Measurements from ENCODE around the gene GDF15.
"Not testable (repeated sequence)": the region's sequence is repeated elsewhere in the genome, so short reads cannot be mapped to it uniquely, and the experiment has no call there.

The GDF15 gene

DNA sequence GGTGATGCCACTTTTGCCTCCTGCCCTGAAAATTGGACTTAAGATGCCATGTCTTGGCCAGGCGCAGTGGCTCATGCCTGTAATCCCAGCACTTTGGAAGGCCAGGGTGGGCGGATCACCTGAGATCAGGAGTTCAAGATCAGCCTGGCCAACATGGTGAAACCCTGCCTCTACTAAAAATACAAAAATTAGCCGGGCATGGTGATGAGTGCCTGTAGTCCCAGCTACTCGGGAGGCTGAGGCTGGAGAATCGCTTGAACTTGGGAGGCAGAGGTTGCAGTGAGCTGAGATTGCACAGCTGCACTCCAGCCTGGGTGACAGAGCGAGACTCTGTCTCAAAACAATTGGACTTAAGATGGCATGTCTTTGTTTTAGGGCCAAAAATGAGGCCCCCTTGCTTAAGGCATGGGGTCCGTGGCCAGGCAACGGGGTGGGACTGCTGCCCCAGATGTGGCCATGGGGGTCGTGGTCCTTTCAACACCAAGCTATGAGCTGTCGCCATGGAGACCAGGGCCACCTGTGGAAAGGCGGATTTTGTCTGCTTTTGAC, 21.6 kb upstream of the GDF15 start:
- DNase-seq, result not testable (repeated sequence)

DNA sequence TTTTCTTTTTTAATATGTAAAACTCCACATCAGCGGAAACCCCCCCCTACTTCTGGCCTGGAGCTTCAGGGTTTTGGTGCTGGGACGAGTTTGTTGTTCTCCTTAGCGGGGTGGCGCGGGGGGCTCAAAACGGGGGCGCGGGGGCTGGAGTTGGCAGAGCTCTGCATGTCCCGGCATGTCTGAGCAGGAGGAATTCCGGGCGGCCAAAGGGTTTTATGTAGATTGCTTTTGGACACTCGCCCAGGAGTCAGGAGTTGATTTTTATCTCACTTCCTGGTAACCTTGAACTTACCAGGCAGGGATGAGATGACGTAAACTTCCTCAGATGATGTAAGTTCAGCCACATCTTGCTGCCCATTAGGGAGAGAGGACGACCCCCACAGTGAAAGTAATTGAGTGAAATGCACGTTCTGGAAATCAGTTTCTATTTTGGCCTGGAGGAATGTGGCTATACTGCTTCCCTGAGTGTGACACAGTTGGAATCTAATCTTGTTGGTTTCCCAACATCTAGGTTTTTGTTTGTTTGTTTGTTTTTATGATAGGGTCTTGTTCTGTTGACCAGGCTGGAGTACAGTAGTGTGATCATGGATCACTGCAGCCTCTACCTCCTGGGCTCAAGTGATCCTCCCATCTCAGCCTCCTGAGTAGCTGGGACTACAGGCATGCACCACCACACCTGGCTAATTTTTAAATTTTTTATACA, 21.0 kb upstream of the GDF15 start:
- DNase-seq, result no peak

DNA sequence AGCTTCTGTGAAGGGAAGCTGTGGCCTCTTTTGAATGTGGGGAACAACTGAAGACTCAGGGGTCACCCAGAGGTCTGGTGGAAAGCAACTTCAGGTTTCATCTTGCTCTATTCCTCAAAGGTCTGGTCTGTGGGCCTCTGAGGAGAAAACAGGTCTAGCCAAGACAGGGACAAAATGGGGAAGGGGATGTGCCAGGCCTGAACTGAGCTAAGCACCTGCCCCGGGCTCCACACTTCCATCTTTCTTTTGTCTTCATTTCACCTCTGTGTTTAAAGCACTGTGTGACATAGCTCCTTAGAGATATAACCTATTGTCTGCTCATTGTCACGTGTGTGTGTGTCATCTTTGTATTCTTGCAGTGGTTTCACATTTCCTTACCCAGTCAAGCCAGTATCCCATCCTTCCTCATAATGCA, 19.9 kb upstream of the GDF15 start:
- DNase-seq, result no peak

DNA sequence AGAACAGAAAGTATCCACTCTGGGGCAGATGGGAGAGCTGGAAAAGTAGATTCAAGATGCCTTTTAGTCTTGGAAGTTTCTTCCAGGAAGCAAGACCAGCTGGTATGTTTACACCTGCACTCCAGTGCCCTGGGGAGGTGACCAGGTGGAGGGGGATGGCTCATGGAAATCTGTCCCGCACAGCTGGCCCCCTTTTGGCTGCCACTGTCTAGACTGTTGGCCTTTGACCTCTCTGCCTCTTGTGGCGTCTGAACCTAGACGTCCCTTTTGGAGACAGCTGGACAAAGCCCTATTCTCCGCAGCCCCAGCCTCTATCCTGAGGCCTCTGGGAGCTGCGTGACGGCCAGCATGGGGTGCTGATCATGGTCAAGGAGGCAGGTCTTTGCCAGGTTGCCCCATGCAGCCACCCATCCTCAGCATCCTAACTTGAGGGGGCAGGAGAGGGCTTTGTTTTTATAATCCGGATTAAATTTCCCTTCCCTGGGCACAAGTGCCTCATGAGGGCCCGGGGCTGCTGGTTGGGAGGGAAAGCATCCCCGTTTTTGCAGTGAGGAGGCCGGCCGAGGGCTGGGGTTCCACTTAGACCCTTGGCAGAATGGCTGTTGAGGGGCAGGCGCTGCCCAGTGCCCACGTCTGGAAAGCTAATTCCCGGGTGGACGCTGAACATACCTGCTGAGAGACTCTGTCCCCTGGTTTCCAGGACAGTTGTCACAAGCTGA, 17.3 kb upstream of the GDF15 start:
- DNase-seq, result no peak

DNA sequence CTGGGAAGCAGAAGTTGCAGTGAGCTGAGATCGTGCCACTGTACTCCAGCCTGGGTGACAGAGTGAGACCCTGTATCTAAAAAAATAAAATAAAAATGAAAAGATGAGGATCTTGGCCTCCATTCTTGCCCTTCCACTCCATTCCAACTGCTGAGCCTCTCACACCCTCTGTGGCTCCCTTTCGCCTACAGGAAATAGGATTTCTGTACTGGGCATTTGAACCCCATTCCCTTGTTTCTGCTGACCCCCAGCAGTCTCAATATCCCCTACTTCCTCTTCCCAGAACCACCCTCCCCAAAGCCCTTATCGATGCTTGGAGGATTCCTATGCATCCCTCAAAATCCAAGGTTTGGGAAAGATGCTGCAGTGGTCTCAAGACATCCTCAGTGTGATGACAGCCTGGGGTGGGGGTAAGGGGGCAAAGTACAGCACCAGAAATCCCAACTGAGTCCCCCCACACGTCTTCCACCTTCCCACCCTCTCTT, 12.5 kb upstream of the GDF15 start:
- no peak for DNase-seq

DNA sequence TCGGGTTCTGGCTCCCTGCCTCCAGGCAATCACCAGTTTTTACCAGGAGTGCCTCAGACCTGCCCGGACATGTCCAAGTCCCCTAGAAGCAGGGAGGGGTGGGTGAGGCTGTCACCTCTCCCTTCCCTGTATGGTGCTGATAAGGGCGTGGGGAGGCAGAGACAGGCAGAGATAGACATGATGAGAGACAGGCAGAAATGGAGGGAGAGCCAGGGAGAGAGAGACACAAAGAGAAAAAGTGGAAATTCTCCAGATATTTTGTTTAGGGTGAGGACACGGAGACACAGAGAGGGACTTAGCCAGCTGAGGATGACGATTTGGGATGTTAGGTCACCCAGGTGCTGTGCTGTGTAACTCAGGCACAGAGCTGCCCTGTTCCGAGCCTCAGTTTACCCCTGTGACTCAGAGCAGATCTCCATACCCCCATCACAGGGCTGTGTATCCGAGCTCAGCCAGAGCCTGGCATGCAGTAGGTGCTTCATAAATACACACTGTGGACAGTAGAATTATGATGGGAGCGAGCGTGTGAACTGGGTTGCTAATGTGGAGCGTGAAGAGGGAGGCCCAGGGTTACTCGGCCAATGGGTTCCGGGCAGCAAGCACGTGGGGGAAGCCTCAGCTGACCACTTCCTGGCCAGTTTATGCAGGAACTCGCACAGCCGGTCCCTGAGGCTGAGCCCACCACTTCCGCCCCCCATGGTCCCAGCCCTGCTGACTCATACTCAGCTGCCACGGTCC, 11.9 kb upstream of the GDF15 start:
- DNase-seq, result peak; percentile 42

DNA sequence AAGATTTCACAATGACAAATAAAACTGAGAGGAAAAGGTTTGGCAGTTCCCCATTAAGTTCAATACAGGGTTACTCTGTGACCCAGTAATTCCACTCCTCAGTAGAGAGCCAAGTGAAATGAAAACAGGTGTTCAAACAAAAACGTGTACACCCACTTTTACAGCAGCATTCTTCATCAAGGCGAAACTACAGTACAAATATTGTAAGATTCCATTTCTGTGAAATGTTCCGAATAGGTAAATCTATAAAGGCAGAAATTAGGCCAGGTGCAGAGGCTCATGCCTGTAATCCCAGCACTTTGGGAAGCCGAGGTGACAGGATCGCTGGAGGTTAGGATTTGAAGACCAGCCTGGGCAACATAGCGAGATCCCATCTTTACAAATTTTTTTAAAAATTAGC, 8.9 kb upstream of the GDF15 start:
- no peak for DNase-seq

DNA sequence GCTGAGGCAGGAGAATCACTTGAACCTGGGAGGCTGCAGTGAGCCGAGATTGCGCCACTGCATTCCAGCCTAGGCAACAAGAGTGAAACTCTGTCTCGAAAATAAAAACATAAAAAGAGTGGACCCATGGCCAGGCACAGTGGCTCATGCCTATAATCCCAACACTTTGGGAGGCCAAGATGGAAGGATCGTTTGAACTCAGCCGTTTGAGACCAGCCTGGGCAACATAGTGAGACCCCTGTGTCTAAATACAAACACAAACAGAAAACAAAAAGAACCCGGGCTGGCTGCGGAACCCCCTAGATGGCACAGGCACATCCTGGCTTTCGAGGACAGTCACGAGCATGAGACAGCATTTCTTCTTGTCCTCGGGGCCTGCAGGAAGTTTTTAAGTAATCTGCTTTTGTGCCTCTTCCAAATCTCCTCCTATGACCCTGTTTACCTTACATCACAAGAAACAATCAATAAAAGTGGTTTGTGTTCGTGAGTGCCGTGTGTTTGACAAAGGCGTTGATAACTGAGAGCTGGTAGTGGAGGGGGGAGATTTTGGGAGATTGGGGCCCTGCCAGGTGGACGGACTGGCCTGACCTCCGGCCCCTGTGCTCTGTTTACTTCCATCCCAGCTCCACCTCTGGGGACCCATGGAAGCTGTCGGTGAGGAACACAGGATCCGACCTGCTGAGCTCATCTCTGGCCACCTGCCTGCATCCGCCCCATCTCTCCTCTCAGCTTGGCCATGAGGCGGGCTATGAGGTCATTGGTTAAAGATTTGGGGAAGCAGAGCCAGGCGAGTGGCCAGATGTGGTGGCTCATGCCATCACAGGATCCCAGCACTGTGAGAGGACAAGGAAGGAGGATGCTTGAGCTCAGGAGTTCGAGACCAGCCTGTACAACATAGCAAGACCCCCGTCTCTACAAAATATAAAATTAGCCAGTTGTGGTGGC, 5.9 kb upstream of the GDF15 start:
- DNase-seq, result no peak

DNA sequence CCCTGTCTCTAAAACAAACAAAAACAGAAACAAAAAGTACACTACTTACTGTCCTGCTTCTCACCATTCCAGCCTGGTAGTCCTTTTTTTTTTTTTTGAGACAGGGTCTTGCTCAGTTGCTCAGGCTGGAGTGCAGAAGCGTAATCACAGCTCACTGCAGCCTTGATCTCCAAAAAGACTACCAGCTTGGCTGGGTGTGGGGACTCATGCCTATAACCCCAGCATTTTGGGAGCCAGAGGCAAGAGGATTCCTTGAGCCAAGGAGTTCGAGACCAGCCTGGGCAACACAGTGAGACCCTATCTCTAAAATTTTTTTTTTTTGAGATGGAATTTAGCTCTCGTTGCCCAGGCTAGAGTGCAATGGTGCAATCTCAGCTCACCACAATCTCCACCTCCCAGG, 5.1 kb upstream of the GDF15 start:
- DNase-seq, result no peak

DNA sequence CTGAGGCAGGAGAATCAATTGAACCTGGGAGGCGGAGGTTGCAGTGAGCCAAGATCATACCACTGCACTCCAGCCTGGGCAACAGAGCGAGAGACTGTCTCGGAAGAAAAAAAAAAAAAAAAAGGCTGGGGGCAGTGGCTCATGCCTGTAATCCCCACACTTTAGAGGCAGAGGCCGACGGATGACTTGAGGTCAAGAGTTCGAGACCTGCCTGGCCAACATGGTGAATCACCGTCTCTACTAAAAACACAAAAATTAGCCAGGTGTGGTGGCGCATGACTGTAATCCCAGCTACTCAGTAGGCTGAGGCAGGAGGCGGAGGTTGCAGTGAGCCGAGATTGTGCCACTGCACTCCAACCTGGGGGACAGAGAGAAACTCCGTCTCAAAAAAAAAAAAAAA, 2.3 kb upstream of the GDF15 start:
- DNase-seq, result not testable (repeated sequence)

DNA sequence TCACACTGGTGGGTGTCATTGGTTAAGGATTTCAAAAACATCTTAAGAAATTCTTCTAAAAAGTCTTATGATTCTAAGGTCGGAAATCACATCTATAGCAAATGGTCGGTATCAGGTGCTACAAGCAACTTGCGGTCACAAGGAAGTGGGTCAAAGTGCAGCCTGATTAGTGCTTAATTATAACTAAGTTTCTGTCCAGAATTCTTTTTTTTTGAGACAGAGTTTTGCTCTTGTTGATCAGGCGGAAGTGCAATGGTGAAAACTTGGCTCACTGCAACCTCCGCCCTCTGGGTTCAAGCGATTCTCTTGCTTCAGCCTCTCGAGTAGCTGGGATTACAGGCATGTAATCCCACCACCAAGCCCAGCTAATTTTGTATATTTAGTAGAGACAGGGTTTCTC, 1.2 kb upstream of the GDF15 start:
- DNase-seq, result no peak

DNA sequence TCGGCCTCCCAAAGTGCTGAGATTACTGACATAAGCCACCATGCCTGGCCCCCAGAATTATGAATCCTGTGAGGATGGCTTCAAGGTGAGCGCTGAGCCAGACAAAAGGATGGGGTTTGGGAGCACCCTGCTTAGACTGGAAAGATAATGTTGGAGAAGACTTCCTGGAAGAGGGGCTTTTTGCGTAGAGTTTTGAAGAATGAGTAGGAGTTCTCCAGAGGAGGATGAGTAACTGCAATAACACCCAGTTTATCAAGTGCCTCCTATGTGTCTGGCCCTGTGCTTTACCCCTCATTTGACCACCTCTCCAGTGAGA, 641 bp upstream of the GDF15 start:
- DNase-seq, result no peak

DNA sequence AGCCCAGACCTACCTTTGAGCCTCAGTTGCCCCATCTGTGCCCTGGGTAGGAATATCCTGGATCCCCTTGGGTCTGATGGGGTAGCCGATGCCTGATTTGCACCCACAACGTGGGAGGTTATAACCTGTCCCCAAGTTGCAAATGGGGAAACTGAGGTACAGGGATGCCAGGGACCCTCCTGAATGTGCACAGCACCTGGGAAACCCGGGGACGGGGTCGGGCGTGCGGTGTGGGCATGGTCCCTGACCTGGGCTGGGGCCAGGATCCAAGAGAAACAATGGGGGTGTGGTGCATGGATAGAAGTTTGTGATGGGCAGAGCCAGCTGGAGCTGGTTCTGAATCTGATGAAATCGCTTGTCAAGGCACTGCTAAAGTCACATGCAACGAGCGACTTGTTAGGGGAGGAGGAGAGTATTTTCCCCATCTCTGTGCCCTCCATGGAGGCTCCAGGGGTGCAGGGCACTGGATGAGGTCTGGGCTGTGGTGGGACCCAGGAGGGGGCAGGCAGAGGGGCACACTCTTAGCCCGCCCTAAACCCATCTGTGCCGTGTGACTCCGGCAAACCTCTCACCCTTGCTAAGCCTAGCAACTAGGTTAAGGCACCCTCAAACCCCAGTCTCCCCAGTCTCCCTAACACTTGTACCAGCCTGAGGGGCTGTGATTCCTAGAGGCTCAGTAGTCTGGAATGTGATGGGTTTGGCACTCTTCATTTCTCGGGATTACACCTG, 749 bp downstream of the GDF15 start:
- no peak for DNase-seq

DNA sequence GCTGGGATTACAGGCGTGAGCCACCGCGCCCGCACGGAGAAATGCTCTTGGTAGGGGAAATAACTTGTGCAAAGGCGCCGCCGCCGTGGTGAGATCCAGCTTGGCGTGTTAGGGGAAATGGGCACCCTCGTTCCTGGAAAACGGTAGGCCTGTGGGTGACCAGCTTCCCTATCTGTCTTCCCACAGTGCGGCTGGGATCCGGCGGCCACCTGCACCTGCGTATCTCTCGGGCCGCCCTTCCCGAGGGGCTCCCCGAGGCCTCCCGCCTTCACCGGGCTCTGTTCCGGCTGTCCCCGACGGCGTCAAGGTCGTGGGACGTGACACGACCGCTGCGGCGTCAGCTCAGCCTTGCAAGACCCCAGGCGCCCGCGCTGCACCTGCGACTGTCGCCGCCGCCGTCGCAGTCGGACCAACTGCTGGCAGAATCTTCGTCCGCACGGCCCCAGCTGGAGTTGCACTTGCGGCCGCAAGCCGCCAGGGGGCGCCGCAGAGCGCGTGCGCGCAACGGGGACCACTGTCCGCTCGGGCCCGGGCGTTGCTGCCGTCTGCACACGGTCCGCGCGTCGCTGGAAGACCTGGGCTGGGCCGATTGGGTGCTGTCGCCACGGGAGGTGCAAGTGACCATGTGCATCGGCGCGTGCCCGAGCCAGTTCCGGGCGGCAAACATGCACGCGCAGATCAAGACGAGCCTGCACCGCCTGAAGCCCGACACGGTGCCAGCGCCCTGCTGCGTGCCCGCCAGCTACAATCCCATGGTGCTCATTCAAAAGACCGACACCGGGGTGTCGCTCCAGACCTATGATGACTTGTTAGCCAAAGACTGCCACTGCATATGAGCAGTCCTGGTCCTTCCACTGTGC, 2.4 kb downstream of the GDF15 start:
- peak; percentile 78 for DNase-seq

DNA sequence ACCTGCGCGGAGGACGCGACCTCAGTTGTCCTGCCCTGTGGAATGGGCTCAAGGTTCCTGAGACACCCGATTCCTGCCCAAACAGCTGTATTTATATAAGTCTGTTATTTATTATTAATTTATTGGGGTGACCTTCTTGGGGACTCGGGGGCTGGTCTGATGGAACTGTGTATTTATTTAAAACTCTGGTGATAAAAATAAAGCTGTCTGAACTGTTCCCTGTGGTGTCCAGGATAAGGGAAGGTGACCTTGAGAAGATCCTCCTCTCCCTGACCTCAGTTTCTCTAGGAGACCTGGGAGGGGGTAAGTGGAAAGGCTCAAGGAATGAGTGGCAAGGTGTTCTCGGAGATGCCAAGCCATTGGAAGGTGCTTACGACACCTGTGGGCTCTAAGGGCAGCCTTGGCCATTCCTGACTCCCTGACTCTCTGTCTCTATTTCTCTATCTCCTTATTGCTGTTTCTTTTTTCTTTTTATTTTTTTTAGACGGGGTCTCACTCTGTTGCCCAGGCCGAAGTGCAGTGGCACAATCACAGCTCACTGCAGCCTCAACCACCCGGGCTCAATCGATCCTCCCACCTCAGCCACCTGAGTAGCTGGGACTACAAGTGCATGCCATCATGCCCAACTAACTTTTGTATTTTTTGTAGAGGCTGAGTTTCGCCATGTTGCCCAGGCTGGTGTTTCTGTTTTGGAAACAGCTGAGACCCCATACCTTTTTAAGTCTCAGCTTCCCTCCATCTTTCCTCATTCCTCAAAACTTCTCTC, 3.2 kb downstream of the GDF15 start:
- no peak for DNase-seq

DNA sequence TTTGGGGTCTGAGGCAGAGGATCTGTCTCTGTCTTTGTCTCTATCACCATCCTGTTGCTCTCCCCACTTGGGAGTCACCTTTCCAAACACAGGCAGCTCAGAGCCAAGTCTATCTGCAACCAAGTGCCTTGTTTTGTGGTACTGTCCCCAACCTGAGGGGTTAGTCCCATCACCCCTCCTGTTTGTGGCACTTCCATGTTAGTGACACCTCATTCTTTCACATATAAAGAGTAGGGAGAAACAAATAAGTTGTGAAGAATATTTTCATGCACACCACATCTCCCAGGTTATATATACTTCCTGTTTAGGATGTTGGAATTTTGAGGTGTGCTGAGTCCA, 3.7 kb downstream of the GDF15 start:
- DNase-seq, result no peak

DNA sequence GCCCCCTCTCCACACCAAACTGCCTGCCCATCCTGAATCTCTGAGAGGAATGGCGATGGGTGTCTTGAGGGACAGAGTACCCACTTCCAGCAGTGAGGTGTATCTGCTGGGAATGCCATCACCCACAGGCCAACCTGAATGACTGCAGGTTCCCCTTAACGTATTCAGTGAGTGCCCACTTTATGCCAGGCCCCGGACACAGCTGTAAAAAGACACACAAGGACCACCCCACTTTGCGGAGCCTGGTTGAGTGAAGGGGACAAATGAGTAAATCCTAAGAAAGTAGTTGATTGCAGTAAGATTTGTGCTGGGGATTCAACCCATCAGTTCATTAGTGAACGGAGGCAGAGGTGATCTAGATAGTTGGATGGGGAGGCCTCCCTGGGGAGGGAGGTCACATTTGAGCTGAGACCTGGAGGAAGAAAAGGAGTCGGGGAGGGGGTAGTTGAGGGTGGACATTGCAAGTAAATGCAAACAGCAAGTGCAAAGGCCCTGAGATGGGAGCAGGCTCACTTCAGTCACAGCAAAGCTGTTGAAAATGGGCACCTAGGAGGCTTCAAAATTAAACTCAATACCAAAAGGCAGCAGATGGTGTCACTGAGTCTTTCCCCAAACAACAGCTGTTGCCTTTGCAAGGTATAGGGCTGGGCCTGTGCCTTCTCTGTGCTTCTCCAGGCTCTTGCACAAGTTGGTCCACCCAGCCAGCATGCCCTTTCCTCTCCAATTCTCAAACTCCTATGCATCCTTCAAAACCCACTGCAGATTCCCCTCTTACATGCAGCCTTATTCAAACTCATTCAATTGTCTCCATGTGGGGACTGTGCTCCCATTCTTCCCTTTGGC, 4.3 kb downstream of the GDF15 start:
- DNase-seq, result no peak

DNA sequence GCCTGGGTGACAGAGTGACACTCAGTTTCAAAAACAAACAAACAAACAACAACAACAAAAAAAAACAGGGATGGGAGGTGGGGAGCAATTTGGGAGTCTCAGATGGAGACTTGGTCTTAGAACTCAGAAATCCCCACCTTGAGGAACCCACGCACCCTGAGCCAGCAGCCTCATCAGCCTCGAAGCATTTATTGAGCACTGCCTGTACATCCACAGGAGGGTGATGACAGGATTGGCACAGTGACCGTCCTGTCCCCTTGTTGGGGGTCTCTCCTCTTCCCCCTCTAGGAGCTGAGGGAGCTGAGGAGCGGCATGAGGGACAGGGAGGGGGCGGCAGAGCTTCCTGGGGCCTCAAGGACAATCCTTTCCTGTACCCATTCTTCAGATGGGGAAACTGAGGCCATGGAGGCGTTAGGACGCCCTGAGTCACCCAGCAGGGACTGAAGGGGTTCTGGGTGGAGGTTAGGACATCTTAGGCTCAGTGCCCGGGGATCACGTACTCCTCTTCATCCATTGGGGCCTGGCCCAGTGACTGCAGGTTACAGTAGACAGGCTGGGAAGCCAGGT, 5.6 kb downstream of the GDF15 start:
- no peak for DNase-seq

DNA sequence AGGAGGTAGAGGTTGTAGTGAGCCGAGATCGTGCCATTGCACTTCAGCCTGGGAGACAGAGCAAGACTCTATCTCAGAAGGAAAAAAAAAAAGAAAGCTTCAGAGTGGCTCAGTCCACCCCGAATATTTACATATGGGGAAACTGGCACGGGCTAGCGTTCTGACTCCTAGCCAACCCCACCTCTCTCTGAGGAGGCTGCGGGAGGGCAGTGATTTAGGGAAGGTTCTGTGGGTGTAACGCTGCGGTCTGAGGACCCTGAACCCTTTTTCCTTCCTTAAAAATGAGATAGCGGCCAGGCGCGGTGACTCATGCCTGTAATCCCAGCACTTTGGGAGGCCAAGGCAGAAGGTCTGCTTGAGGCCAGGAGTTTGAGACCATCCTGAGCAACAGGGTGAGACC, 6.5 kb downstream of the GDF15 start:
- no peak for DNase-seq

Measured in stimulated activated CD4-positive, alpha-beta T cell treated with anti-CD3 and anti-CD28 coated beads, Interleukin-4, amount 100 ng/mL, for 24 hours (primary cell).